Limb (tissue), 2 donors: ENCODE data around the gene EEF1AKMT2.
"Not testable (repeated sequence)": the region's sequence is repeated elsewhere in the genome, so short reads cannot be mapped to it uniquely, and the experiment has no call there.

Experiments used
- DNase-seq, 2 donors: peaks; one replicate each; pipeline ENCODE4 v3.0.0-alpha.2; 2016; ENCODE audit errors: extremely low spot score in 2 of 2

EEF1AKMT2 gene

GRCh38 chr10:124791547-124792348 lies at the start of gene EEF1AKMT2:
Gene EEF1AKMT2, minus strand, starts transcription at chr10:124791887. Its CDS starts 54 bp downstream, at chr10:124791833.
- peak; percentile 86 to 94 for DNase-seq

- no peak for DNase-seq
Observed at GRCh38 chr10:124837687-124838086, 46.0 kb upstream of the EEF1AKMT2 start.

GRCh38 chr10:124831116-124831515 lies 39.4 kb upstream of the EEF1AKMT2 start:
- DNase-seq, result no peak

GRCh38 chr10:124830445-124830844 lies 38.8 kb upstream of the EEF1AKMT2 start:
- DNase-seq, result no peak

GRCh38 chr10:124829447-124830115 lies 37.9 kb upstream of the EEF1AKMT2 start:
- no peak for DNase-seq

- no peak for DNase-seq
Observed at GRCh38 chr10:124827474-124827873, 35.8 kb upstream of the EEF1AKMT2 start.

GRCh38 chr10:124826262-124826661 lies 34.6 kb upstream of the EEF1AKMT2 start:
- no peak for DNase-seq

- DNase-seq, result no peak
Observed at GRCh38 chr10:124825702-124826101, 34.0 kb upstream of the EEF1AKMT2 start.

- not testable (repeated sequence) for DNase-seq
Observed at GRCh38 chr10:124824932-124825331, 33.2 kb upstream of the EEF1AKMT2 start.

GRCh38 chr10:124824507-124824906 lies 32.8 kb upstream of the EEF1AKMT2 start:
- no peak for DNase-seq

GRCh38 chr10:124821520-124821919 lies 29.8 kb upstream of the EEF1AKMT2 start:
- no peak for DNase-seq

GRCh38 chr10:124820121-124820520 lies 28.4 kb upstream of the EEF1AKMT2 start:
- no peak for DNase-seq

GRCh38 chr10:124802313-124802675 lies 10.6 kb upstream of the EEF1AKMT2 start:
- no peak for DNase-seq

- DNase-seq, result no peak
Observed at GRCh38 chr10:124799211-124799610, 7.5 kb upstream of the EEF1AKMT2 start.

GRCh38 chr10:124798781-124799180 lies 7.1 kb upstream of the EEF1AKMT2 start:
- no peak for DNase-seq

- no peak for DNase-seq
Observed at GRCh38 chr10:124798364-124798763, 6.7 kb upstream of the EEF1AKMT2 start.

GRCh38 chr10:124792998-124793352 lies 1.3 kb upstream of the EEF1AKMT2 start:
- no peak for DNase-seq

- DNase-seq, result not testable (repeated sequence)
Observed at GRCh38 chr10:124782900-124783299, 8.8 kb downstream of the EEF1AKMT2 start.

- DNase-seq, result no peak
Observed at GRCh38 chr10:124768791-124769190, 22.9 kb downstream of the EEF1AKMT2 start.

GRCh38 chr10:124765256-124765655 lies 26.4 kb downstream of the EEF1AKMT2 start:
- DNase-seq, result no peak

- no peak for DNase-seq
Observed at GRCh38 chr10:124763267-124763666, 28.4 kb downstream of the EEF1AKMT2 start.

- DNase-seq, result no peak
Observed at GRCh38 chr10:124762281-124762680, 29.4 kb downstream of the EEF1AKMT2 start.
